Measurements from ENCODE around the gene CHERP. TPM values are rescaled to one million over a fixed set of nuclear protein-coding genes. Genes with fewer than 3 reads are reported as not detected.
"Not testable (repeated sequence)": the region's sequence is repeated elsewhere in the genome, so short reads cannot be mapped to it uniquely, and the experiment has no call there.

CHERP gene
- total and polyA plus RNA-seq, 4 experiments from 2014 or later, result 5.3 to 73.5 (median 48.7) TPM

GRCh38 chr19:16519230-16519687, 23.0 kb downstream of the CHERP start:
- no peak for DNase-seq
- Mint-ChIP-seq H3K27ac (no peak overlapping the region), H3K27me3 (no peaks in the 10 kb centered on the region), H3K4me3 (no peak overlapping the region), H3K36me3 (peaks cover 33 to 59% of the 10 kb centered on the region in 2 donors), H3K9me3 (no peaks in the 10 kb centered on the region), H3K4me1 (peaks cover 0 to 9% (median 1%) of the 10 kb centered on the region in 4 donors)
- ChIA-PET CTCF (ENCODE audit: partially characterized antibody) (no interaction called here), POLR2A (ENCODE audit: partially characterized antibody) (no interaction called here)
- H3K4me1 ChIP-seq (ENCODE audit: insufficient read depth, low read length), result no peaks in the 10 kb centered on the region
- H3K9me3 ChIP-seq (ENCODE audit: control insufficient read depth in 1 of 2, low read length in 2 of 2), result no peaks in the 10 kb centered on the region
- peaks cover 58% of the 10 kb centered on the region for H3K36me3 ChIP-seq (ENCODE audit: insufficient read depth, low read length)
- intact Hi-C loops (cut with micrococcal nuclease), result no loop called here
- no peak overlapping the region for H3K4me3 ChIP-seq (ENCODE audit: low read length in 2 of 2)
- no peaks in the 10 kb centered on the region for H3K27me3 ChIP-seq (ENCODE audit: insufficient read depth, low read length)
- no peak overlapping the region for H3K27ac ChIP-seq (ENCODE audit: low read depth, low read length)

- Histone ChIP-seq H3K27ac (ENCODE audit: low read depth, low read length) (no peak overlapping the region), H3K4me1 (ENCODE audit: insufficient read depth, low read length) (no peaks in the 10 kb centered on the region), H3K27me3 (ENCODE audit: insufficient read depth, low read length) (no peaks in the 10 kb centered on the region), H3K4me3 (ENCODE audit: low read length in 2 of 2) (no peak overlapping the region), H3K36me3 (ENCODE audit: insufficient read depth, low read length) (peaks cover 52% of the 10 kb centered on the region), H3K9me3 (ENCODE audit: control insufficient read depth in 1 of 2, low read length in 2 of 2) (no peaks in the 10 kb centered on the region)
- H3K27ac Mint-ChIP-seq, result peak overlapping the region in 1 of 7 donors; percentile 57
- ChIA-PET CTCF (ENCODE audit: partially characterized antibody) (no interaction called here), POLR2A (ENCODE audit: partially characterized antibody) (no interaction called here)
- no peak overlapping the region for H3K4me3 Mint-ChIP-seq
- intact Hi-C loops (cut with micrococcal nuclease), result no loop called here
- H3K9me3 Mint-ChIP-seq, result no peaks in the 10 kb centered on the region
- no peak for DNase-seq
- H3K4me1 Mint-ChIP-seq, result peaks cover 0 to 9% (median 2%) of the 10 kb centered on the region in 4 donors
- peaks cover 32 to 53% of the 10 kb centered on the region in 2 donors for H3K36me3 Mint-ChIP-seq
- no peaks in the 10 kb centered on the region for H3K27me3 Mint-ChIP-seq
These were observed 23.6 kb downstream of the CHERP start for GRCh38 chr19:16518483-16519229.

DNA sequence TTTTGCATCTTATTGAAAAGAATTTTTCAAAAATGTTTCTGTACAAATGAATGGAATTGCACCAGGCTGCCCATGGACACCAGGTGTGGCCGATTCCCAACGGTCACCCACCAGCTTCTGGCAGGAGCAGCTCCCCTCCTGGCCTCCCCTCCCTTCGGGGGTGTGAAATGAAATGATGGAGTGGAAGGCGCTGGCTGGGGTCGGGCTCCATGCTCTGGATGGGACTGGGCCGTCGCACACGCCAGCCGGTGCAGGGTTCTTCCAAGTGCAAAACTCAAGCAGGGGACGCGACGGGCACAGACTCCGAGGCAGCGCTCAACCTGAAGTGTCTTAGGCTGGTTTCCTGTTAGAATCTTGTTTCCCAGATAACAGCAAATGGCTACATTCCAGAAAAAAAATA, 24.2 kb downstream of the CHERP start:
- Mint-ChIP-seq H3K4me3 (no peak overlapping the region), H3K9me3 (no peaks in the 10 kb centered on the region), H3K27me3 (no peaks in the 10 kb centered on the region), H3K4me1 (peaks cover 0 to 9% (median 2%) of the 10 kb centered on the region in 4 donors), H3K27ac (no peak overlapping the region), H3K36me3 (peaks cover 30 to 51% of the 10 kb centered on the region in 2 donors)
- Histone ChIP-seq H3K36me3 (ENCODE audit: insufficient read depth, low read length) (peaks cover 46% of the 10 kb centered on the region), H3K4me1 (ENCODE audit: insufficient read depth, low read length) (no peaks in the 10 kb centered on the region), H3K27ac (ENCODE audit: low read depth, low read length) (no peak overlapping the region), H3K4me3 (ENCODE audit: low read length in 2 of 2) (no peak overlapping the region), H3K9me3 (ENCODE audit: control insufficient read depth in 1 of 2, low read length in 2 of 2) (no peaks in the 10 kb centered on the region), H3K27me3 (ENCODE audit: insufficient read depth, low read length) (no peaks in the 10 kb centered on the region)
- ChIA-PET POLR2A (ENCODE audit: partially characterized antibody) (no interaction called here), CTCF (ENCODE audit: partially characterized antibody) (interaction anchor here (0.5 to 0.6 kb wide), 2 partner anchors 109 to 535 kb away, joined by 3 read pairs; no protein-coding TSS in a partner anchor)
- intact Hi-C loops (cut with micrococcal nuclease), result no loop called here
- DNase-seq, result no peak

GRCh38 chr19:16516923-16517610, 25.2 kb downstream of the CHERP start:
- ChIA-PET POLR2A (ENCODE audit: partially characterized antibody) (no interaction called here), CTCF (ENCODE audit: partially characterized antibody) (no interaction called here)
- Histone ChIP-seq H3K9me3 (ENCODE audit: control insufficient read depth in 1 of 2, low read length in 2 of 2) (no peaks in the 10 kb centered on the region), H3K36me3 (ENCODE audit: insufficient read depth, low read length) (peaks cover 40% of the 10 kb centered on the region), H3K4me3 (ENCODE audit: low read length in 2 of 2) (no peak overlapping the region), H3K4me1 (ENCODE audit: insufficient read depth, low read length) (no peaks in the 10 kb centered on the region), H3K27me3 (ENCODE audit: insufficient read depth, low read length) (no peaks in the 10 kb centered on the region), H3K27ac (ENCODE audit: low read depth, low read length) (no peak overlapping the region)
- peaks cover 26 to 46% of the 10 kb centered on the region in 2 donors for H3K36me3 Mint-ChIP-seq
- DNase-seq, result no peak
- H3K27ac Mint-ChIP-seq, result peak overlapping the region in 5 of 7 donors; percentile 19 to 85 (median 30)
- intact Hi-C loops (cut with micrococcal nuclease), result no loop called here
- H3K27me3 Mint-ChIP-seq, result no peaks in the 10 kb centered on the region
- H3K4me3 Mint-ChIP-seq, result no peak overlapping the region
- no peaks in the 10 kb centered on the region for H3K9me3 Mint-ChIP-seq
- peaks cover 0 to 9% (median 2%) of the 10 kb centered on the region in 4 donors for H3K4me1 Mint-ChIP-seq

- H3K27me3 ChIP-seq (ENCODE audit: insufficient read depth, low read length), result no peaks in the 10 kb centered on the region
- H3K4me1 ChIP-seq (ENCODE audit: insufficient read depth, low read length), result no peaks in the 10 kb centered on the region
- intact Hi-C loops (cut with micrococcal nuclease), result no loop called here
- H3K27ac ChIP-seq (ENCODE audit: low read depth, low read length), result no peak overlapping the region
- Mint-ChIP-seq H3K27ac (no peak overlapping the region), H3K9me3 (no peaks in the 10 kb centered on the region), H3K36me3 (peaks cover 26 to 47% of the 10 kb centered on the region in 2 donors), H3K4me3 (no peak overlapping the region), H3K27me3 (no peaks in the 10 kb centered on the region), H3K4me1 (peaks cover 0 to 9% (median 2%) of the 10 kb centered on the region in 4 donors)
- ChIA-PET POLR2A (ENCODE audit: partially characterized antibody) (no interaction called here), CTCF (ENCODE audit: partially characterized antibody) (no interaction called here)
- no peaks in the 10 kb centered on the region for H3K9me3 ChIP-seq (ENCODE audit: control insufficient read depth in 1 of 2, low read length in 2 of 2)
- peaks cover 36% of the 10 kb centered on the region for H3K36me3 ChIP-seq (ENCODE audit: insufficient read depth, low read length)
- H3K4me3 ChIP-seq (ENCODE audit: low read length in 2 of 2), result no peak overlapping the region
- DNase-seq, result no peak
These were observed 25.9 kb downstream of the CHERP start for GRCh38 chr19:16516381-16516780.

DNA sequence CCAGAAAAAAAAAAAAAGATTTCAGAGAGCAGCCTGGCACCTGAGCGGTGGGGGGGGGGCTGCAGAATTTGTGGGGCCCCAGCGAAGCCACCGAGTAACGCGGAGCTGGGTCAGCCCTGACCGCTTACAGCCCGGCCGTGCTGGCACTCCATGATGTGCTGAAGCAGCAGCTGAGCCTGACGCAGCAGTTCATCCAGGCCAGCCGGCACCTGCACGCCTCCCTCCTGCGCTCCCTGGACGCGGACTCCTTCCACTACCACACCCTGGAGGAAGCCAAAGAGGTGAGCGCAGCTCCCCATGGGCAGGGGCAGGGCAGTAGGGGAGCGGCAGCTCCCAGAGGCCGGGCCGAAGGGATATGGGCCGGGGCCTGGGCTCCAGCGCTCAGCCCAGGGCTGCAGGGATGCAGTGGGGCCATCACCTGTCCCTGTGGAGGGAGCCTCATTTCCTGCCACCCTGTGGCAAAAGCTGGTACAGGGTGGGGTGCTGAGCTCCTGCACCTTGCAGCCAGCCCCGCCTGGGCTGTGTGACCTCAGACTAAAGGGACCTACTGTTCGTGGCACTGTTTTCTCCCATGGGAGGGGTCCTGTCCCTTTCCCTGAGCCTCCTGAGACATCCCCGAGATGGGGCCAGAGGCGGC, 27.7 kb downstream of the CHERP start:
- intact Hi-C loops (cut with micrococcal nuclease), result no loop called here
- Mint-ChIP-seq H3K27ac (no peak overlapping the region), H3K9me3 (no peaks in the 10 kb centered on the region), H3K27me3 (no peaks in the 10 kb centered on the region), H3K4me1 (peaks cover 0 to 9% (median 2%) of the 10 kb centered on the region in 4 donors), H3K4me3 (no peak overlapping the region), H3K36me3 (peaks cover 13 to 29% of the 10 kb centered on the region in 2 donors)
- Histone ChIP-seq H3K4me1 (ENCODE audit: insufficient read depth, low read length) (no peaks in the 10 kb centered on the region), H3K9me3 (ENCODE audit: control insufficient read depth in 1 of 2, low read length in 2 of 2) (no peaks in the 10 kb centered on the region), H3K4me3 (ENCODE audit: low read length in 2 of 2) (no peak overlapping the region), H3K27ac (ENCODE audit: low read depth, low read length) (no peak overlapping the region), H3K36me3 (ENCODE audit: insufficient read depth, low read length) (peaks cover 17% of the 10 kb centered on the region), H3K27me3 (ENCODE audit: insufficient read depth, low read length) (no peaks in the 10 kb centered on the region)
- DNase-seq, result no peak
- ChIA-PET POLR2A (ENCODE audit: partially characterized antibody) (interaction anchor here (0.6 kb wide), 1 partner anchor 9 kb away, joined by 4 read pairs; no protein-coding TSS in a partner anchor), CTCF (ENCODE audit: partially characterized antibody) (interaction anchor here (1.3 kb wide), 1 partner anchor 9 kb away, joined by 3 read pairs; no protein-coding TSS in a partner anchor)

DNA sequence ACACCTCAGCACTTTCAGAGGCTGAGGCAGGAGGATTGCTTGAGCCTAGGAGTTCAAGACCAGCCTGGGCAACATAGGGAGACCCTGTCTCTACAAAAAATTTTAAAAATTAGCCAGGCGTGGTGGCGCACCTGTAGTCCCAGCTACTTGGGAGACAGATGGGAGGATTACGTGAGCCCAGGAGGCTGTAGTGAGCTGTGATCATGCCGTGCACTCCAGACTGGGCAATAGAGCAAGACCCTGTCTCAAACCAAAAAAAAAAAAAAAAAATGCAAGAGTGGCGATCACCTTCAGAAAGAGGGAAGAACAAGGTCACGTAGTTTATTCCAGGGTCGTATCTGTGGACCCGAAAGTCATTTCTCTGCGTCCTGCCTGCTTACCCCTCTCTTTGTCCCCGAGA, 29.6 kb downstream of the CHERP start:
- CTCF ChIA-PET (ENCODE audit: partially characterized antibody); H3K4me1 Mint-ChIP-seq; H3K27me3 Mint-ChIP-seq; H3K4me3 ChIP-seq (ENCODE audit: low read length in 2 of 2); H3K27ac Mint-ChIP-seq; H3K4me1 ChIP-seq (ENCODE audit: insufficient read depth, low read length); H3K9me3 ChIP-seq (ENCODE audit: control insufficient read depth in 1 of 2, low read length in 2 of 2); H3K9me3 Mint-ChIP-seq; H3K27ac ChIP-seq (ENCODE audit: low read depth, low read length); H3K4me3 Mint-ChIP-seq; POLR2A ChIA-PET (ENCODE audit: partially characterized antibody); H3K27me3 ChIP-seq (ENCODE audit: insufficient read depth, low read length); DNase-seq; H3K36me3 ChIP-seq (ENCODE audit: insufficient read depth, low read length); intact Hi-C loops (cut with micrococcal nuclease): not testable (repeated sequence)
- H3K36me3 Mint-ChIP-seq, result peaks cover 3 to 13% of the 10 kb centered on the region in 2 donors
